GM19351 (cell line): ENCODE data around the gene MGRN1.

Experiments used
- ATAC-seq: cut with Tn5 transposase; IDR thresholded peaks from one replicate; pipeline ENCODE4 v1.9.1; 2021; ENCODE audit warnings: mild to moderate bottlenecking, moderate library complexity; ENCODE audit not compliant: unreplicated experiment

MGRN1 gene

GRCh38 chr16:4667203-4667963, 42.8 kb downstream of the MGRN1 start:
- no peak for ATAC-seq

- no peak for ATAC-seq
These were observed 43.8 kb downstream of the MGRN1 start for GRCh38 chr16:4668313-4668960.

GRCh38 chr16:4673387-4674046, 48.9 kb downstream of the MGRN1 start:
- no peak for ATAC-seq

DNA sequence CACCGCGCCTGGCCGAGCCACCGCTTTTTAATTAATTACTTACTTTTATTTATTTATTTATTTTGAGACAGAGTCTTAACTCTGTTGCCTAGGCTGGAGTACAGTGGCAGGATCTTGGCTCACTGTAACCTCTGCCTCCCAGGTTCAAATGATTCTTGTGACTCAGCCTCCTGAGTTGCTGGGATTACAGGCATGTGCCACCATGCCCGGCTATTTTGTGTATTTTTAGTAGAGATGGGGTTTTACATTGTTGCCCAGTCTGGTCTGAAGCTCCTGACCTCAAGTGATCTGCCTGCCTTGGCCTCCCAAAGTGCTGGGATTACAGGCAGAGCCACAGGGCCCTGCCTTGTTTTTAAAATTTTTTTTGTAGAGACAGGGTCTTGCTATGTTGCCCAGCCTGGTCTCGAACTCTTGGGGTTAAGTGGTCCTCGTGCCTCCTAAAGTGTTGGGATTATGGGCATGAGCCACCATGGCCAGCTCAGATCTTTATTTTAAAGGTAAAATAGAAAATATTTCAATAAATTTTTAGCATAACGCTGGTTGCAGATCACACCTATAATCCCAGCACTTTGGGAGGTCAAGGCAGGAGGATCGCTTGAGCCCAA, 50.4 kb downstream of the MGRN1 start:
- no peak for ATAC-seq

GRCh38 chr16:4675864-4676786, 51.5 kb downstream of the MGRN1 start:
- no peak for ATAC-seq

- no peak for ATAC-seq
These were observed 52.2 kb downstream of the MGRN1 start for GRCh38 chr16:4676831-4677230.

- no peak for ATAC-seq
These were observed 52.8 kb downstream of the MGRN1 start for GRCh38 chr16:4677390-4677789.

DNA sequence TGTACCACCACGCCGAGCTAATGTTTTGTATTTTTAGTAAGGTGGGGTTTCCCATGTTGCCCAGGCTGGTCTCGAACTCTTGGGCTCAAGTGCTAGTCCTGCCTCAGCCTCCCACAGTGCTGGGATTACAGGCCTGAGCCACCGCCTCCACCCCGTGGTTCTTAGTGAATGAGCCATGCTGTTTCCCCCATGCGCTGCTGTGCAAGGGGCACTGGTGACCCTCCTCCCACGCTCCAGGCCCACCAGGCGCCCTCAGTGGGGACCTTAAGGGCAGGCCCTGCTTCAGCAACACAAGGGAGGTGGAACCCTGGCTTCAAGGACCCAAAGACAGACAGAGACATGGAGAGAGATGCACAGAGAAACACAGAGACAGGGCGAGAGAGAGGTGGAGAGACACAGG, 53.4 kb downstream of the MGRN1 start:
- no peak for ATAC-seq

DNA sequence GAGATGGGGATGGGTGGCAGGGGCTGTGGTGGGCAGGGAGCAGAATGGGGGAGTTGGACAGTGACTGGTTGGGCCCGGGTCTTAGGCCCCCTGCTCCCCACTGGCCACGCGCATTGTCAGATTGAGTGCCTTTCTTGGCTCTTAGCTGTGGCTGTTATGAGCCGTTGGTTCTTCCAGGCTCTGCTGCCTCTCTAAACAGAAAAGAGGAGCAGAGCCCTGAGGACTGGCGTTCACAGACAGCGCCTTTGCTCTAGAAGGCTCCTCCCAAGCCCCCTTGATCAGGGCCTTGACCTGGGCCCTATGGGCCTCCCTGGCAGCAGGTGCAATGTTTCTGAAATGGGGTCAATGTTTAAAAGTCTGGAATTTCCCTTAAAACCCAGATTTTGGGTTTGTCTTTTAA, 54.0 kb downstream of the MGRN1 start:
- ATAC-seq: no peak

- no peak for ATAC-seq
These were observed 54.7 kb downstream of the MGRN1 start for GRCh38 chr16:4679156-4679849.

DNA sequence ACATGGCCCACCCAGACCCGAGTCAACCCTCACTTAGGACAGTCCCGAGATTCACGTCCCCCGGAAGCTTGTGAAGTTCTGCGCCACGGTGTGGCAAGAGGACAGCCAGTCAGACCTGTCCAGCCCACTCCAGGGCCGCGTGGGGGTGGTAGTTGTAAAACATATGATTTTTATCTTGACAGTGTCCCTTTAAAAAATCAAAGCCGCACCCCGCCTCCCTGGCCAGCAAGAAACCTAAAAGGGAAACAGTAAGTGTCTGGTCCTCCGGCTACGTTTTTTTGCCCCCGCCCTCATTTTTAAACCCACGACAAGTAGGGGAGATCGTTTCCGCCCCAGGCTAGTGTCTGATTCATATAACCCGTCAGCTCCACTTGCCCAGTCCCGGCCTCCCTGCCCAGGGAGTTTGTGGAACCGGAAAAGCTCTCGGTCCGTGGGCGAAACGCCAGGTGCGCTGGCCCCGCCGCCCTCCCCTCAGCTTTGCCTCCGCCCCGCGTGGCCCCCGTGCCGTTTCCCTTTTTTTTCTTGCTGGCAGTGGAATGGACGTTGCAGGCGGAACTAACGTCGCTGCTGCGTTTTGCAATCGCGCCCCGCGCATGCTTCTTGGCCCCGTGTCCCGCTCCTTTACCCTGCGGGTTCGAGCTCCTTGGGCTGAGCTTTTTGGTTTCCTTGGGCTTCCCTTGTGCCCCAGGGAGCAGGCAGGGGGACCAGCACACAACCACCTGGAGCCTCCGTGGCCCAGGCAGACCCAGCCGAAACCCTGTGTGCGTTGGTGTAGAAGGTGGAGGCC, 55.4 kb downstream of the MGRN1 start:
- ATAC-seq: no peak

DNA sequence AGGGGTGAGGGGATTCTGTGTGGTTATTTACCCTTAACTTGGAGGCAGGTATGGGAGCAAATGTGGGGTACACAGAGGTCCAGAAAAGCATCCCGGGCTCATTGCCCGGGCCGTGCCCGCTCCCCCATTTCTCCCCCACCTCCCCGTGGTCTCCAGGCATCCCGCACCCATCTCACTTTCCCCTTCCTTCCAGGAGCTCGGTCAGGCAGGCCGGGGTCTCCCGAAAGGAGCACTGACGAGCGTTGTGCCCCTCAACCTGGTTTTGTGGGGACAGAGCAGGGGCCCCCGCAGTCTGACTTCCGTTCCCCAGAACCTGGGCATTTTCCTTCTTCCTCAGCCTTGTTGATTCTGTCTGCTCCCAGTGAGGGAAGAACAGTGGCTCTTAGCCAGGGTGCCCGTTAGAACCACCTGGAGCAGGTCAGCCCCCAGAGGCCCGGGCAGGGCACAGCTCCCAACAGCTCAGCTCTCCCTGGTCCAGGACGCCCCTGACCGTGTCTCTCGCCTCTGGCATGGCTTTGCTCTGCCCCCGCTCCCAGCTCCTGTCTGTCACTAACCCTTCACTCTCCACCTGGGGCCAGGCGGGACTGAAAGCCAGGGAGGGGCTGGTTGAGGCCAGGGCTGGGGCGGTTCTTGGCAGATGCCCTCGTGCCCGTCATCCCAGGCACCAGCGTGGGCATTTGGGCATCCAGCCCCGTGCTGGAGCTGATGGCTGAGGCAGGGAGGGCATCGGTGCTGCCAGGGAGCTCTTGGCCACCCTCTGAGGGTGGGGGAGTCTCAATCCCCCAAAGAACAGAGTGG, 56.2 kb downstream of the MGRN1 start:
- ATAC-seq: no peak

DNA sequence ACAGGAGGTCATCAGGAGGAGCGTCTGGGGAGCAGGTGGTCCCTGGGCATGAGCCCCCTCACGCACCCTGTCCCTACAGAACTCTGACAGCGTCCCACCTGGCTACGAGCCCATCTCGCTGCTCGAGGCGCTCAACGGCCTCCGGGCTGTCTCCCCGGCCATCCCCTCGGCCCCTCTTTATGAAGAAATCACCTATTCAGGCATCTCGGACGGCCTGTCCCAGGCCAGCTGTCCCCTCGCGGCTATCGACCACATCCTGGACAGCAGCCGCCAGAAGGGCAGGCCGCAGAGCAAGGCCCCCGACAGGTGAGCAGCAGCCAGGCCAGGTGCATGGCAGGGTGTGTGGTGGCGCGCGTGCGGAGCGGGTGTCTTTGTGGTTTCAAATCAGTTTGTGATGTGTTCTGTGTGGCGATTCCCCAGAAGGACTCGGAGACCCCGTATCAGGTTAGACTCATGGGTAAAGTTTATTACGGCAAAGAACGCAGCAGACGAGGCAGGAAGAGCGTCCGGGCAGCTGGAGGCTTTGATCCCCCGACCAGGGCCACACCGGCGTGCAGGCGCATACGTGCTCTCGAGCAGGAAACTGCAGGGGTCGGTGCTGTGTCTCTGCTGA, 57.0 kb downstream of the MGRN1 start:
- no peak for ATAC-seq

- ATAC-seq: no peak
These were observed 57.5 kb downstream of the MGRN1 start for GRCh38 chr16:4682084-4682591.

DNA sequence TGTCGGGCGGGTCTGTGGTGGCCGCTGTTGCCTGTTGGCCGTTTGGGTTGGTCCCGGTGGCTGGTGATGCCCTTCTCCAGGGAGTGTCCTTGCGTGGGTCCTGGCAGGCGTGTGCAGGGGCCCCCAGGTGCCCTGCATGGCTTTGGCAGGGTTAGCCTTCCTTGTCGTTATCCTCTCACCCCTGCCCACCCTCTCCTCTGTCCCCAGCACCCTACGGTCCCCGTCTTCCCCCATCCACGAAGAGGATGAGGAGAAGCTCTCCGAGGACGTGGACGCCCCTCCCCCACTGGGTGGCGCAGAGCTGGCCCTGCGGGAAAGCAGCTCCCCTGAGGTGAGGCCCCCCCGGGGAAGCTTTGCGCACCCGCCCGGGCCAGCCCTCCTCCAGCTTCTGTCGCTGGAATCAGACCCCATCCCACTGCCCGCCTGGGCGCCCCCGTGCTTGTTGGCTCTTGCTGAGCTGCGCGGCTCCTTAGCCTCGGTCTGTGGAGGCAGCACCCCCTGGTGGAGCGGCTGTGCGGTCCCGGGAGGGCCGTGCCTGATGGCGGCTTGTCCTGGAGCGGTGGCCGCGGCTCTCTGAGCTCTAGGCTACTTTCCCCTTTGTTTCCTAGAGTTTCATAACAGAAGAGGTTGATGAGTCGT, 58.1 kb downstream of the MGRN1 start:
- no peak for ATAC-seq

- ATAC-seq: no peak
These were observed 58.8 kb downstream of the MGRN1 start for GRCh38 chr16:4683255-4684057.
